Medulla oblongata (tissue), 1 donor: ENCODE measurements around the gene TUFM.
"Not testable (repeated sequence)": the region's sequence is repeated elsewhere in the genome, so short reads cannot be mapped to it uniquely, and the experiment has no call there.

Experiments used
- DNase-seq: peaks from one replicate; pipeline ENCODE4 v3.0.0-alpha.2; 2015; ENCODE audit errors: extremely low spot score

The TUFM gene

GRCh38 chr16:28839004-28839639 is 7.0 kb downstream of the TUFM start:
- no peak for DNase-seq

GRCh38 chr16:28838558-28838918 is 7.6 kb downstream of the TUFM start:
- DNase-seq, result no peak

DNA sequence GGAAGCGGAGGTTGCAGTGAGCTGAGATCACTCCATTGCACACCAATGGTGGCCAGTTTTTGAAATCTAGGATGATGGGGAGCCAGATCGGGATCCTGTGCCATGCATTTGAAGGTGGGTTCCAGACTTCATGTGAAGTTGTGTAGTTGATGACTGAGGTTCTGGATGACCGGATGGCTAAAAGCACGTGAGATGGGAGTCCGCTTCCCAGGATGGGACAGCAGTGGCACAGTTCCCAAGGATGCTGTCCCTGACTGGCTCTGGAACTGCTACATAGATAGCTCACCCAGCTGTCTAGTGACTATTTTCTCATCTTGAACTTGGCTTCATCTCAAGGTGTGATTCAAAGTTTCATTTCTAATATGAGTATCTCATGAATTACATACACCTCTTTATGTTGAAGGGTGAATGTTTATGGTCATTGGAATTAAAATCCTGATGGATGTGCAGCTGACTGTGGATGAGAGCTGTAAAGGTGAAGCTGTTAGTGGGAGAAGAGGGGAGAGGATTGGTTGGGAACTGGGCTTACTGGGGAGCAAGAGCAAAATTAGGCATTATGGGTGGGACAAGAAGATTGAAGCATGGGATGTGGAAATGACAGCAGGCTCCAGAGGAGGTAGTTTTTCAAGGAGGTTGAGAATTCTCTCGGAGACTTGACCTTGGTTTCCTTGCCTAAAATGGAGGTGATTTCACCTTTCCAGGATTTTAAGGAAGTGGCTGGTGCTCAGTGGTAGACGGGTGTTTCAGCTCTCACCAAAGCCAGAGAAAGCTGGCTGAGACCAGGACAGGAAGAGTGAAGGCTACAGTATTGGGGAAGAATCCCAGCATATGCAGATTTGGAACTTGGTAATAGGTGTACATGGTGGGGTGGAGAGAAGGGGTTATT is 8.2 kb downstream of the TUFM start:
- DNase-seq, result no peak

GRCh38 chr16:28836761-28837064 is 9.4 kb downstream of the TUFM start:
- no peak for DNase-seq

- DNase-seq, result no peak
Measured at GRCh38 chr16:28835864-28836760, 10.0 kb downstream of the TUFM start.

DNA sequence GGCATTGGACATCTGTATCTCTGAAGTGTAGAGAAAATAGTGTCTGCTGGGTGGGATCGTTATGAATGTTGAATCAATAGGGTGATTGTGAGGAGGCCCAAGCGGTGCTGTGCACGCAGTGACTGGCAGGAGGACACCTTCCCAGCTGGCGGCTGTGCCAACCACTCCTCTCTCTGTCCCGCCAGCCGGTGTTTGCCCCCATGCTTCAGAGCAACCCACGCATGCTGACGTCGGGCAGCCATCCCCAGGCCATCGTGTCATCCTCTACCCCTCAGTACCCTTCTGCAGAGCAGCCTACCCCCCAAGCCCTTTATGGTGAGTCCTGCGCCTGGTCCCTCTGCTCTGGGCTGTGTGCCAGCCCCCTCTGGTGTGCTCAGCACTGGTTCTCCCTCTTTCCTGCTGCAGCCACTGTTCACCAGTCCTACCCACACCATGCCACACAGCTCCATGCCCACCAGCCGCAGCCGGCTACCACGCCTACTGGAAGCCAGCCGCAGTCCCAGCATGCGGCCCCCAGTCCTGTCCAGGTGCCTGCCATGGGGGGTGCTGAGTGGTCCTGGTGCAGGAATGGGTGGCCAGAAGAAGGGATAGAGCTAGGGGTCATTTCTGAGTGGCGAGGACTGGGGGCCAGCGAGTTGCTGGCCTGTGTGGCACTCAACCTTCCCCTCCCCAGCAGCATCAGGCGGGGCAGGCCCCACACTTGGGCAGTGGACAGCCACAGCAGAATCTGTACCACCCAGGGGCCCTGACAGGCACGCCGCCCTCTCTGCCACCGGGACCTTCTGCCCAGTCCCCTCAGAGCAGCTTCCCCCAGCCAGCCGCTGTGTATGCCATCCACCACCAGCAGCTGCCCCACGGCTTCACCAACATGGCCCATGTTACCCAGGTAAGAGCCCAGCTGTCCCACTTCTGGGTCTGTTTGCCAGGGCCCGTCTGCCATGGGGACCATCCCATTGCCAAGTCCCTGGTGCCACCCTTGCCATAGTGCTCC is 11.0 kb downstream of the TUFM start:
- no peak for DNase-seq

- DNase-seq, result no peak
Measured at GRCh38 chr16:28834349-28834748, 11.8 kb downstream of the TUFM start.

GRCh38 chr16:28830531-28830930 is 15.6 kb downstream of the TUFM start:
- no peak for DNase-seq

DNA sequence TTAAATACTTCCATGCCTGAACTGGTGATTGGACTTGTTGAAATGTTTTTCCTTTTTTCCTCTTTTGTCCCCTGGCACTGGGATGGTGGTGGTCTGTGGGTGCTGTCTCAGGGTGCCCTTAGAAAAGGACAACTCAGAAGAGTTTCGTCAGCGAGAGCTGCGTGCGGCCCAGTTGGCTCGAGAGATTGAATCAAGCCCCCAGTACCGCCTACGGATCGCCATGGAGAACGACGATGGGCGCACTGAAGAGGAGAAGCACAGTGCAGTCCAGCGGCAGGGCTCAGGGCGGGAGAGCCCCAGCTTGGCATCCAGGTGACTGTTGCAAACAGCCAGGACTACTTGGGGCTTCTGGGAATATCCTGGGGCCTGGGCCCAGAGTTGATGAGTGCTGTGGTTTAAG is 16.4 kb downstream of the TUFM start:
- DNase-seq, result no peak

- no peak for DNase-seq
Measured at GRCh38 chr16:28826141-28826540, 20.0 kb downstream of the TUFM start.

GRCh38 chr16:28824717-28824973 is 21.5 kb downstream of the TUFM start:
- no peak for DNase-seq

DNA sequence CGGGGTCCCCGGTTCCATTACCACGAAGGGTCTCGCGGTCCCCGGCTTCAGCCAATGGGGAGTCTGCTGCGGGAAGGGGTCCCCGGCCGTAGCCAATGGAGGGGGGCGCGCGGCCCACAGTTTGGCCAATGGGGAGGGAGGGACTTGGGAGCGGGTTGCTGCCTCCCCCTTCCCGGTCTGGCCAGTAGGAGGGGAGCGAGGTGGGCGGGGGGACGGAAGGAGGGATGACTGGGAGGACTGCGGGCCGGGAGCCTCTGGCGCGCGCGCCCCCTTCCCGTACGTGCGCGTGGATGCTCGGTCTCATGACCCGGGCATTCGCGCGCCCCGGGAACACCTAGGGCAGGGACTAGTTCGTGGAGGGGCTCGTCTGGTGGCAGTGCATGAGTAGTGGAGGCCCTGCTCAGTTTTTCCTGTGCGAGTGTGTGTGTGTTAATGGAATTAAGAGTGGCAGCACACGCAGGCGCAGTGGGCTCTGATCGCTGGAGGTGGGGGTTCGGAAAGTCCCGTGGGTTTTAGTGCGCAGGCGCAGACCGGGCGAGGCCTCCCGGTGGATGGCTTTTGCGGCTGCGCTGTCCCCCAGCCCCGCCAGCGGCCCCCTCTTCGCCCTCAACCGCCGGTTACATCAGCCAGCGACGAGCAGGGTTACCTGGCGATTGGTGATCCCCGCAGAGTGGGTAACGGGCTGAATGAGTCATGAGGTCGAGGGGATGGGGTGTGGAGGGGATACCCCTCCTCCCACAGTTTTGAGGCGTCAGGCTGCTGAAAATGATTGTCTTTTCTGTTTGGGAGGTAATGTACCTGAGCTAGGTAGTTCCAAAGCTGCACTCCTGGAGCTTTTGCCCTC is 22.1 kb downstream of the TUFM start:
- DNase-seq, result peak; percentile 97

GRCh38 chr16:28823291-28823872 is 22.8 kb downstream of the TUFM start:
- no peak for DNase-seq

DNA sequence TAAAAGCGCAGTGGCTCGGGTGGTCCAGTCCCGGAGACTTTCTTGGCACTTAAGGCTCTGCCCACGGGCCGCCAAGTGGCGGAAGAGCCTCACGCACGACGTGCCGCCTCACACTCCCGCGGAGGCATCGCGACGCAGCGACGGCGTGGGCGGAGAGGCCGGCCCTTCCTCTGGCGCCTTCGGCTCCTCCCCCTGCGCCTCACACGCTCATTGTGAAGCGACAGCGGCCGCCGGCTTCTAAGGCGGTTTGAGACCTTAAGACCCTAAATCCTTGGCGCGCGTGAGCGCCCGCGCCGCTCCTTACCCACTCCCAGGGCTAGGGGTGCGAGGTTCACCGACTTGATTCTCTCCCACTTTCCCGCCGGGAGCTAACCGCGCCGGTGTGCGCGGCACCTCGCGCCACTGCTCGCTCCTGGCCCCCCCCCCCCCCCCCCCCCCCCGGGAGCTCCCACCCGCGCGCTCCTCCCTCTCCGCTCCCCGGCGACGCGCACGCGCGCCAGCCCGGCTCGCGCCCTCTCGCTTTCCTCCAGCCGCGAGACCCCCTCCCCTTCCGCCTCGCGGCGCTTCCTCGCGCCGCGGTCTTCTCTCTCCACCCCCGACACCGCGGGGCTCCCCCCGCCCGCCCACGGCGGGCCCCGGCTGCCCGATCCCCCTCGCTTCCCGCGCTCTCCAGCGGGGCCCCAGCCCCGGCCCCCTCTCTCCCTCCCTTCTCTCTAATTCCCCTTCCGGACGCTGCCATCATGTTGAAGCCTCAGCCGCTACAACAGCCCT is 23.4 kb downstream of the TUFM start, which contains the start of gene ATXN2L:
Gene ATXN2L, plus strand, starts transcription at position 480 of the 771 bp plus-strand sequence. Its CDS starts 261 bp downstream, at position 741.
- DNase-seq, result peak; percentile 95

DNA sequence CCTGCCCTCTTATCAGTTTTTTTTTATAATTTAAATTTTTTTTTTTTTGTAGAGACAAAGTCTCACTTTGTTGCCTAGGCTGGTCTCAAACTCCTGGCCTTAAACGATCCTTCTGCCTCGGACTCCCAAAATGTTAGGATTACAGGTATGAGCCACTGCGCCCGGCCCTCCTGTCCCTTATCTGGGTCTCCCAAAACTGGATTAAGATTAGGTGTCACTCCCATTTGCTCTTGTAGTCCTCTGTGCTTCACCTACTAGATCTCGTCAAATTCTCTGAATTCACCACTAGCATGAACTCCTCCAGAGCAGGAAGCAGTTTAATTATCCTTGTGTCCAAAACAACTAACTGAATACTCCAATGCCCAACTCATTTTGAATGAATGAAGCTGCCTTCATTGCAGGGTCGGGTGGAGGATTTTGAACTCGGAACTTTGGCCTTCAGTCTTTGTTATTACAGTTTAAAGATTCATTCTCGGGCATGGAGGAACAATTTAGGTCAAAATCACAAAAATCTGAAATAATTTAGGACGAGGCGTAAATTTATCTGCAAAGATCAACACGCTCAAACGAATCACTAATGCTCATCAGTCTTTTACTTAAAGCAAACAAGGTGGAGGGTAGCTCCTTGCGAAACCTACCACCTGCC is 24.2 kb downstream of the TUFM start:
- DNase-seq, result no peak

DNA sequence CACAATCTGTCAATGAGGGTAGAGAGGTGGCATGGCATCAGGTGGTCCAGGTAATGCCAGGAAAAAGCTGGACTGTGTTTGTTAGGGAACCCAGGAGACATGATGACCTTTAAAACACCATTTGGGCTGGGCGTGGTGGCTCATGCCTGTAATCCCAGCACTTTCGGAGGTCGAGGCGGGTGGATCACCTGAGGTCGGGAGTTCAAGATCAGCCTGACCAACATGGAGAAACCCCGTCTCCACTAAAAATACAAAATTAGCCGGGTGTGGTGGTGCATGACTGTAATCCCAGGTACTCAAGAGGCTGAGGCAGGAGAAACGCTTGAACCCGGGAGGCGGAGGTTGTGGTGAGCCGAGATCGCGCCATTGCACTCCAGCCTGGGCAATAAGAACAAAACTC is 25.6 kb downstream of the TUFM start:
- DNase-seq, result not testable (repeated sequence)

- no peak for DNase-seq
Measured at GRCh38 chr16:28820016-28820415, 26.1 kb downstream of the TUFM start.

DNA sequence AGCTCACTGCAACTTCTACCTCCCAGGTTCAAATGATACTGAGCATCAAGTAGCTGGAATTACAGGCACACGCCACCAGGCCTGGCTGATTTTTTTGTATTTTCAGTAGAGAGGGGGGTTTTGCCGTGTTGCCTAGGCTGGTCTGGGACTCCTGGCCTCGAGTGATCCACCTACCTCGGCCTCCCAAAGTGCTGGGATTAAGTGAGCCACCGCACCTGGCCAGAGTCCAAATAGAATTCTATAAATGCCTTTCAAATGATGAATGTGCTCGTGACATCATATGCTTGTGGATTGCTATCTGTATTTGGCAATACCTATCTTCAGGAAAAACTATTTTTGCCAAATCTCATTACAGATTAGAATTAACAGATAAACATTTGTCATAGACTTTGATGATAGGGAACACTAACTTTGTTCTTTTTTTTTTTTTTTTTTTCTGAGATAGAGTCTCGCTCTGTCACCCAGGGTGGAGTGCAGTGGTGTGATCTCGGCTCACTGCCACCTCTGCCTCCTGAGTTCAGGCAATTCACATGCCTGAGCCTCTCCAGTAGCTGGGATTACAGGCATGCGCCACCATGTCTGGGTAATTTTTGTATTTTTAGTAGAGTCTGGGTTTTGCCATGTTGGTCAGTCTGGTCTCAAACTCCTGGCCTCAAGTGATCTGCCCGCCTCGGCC is 38.6 kb downstream of the TUFM start:
- not testable (repeated sequence) for DNase-seq
